H1 (cell line): ENCODE measurements around the gene DECR2. TPM values are rescaled to one million over a fixed set of nuclear protein-coding genes. Genes with fewer than 3 reads are reported as not detected.

Experiments
- CTCF ChIA-PET: fragments of 300-600 bp; sonication (Branson Sonifier 250); formaldehyde crosslinking; loops from one replicate; lab custom pipeline; 2021; ENCODE audit not compliant: partially characterized antibody; lab: Charles Lee
- POLR2A ChIA-PET: fragments of 300-600 bp; sonication (Branson Sonifier 250); formaldehyde crosslinking; loops from one replicate; lab custom pipeline; 2021; ENCODE audit warnings: inconsistent platforms; ENCODE audit not compliant: partially characterized antibody; lab: Charles Lee
- DNase-seq, 2 experiments: peaks; one replicate each; pipeline versions ENCODE4 v3.0.0 to v3.0.0-alpha.2; 2010 to 2022; ENCODE audit warnings: low spot score in 2 of 2, low read depth in 1 of 2, mixed read lengths in 1 of 2
- FAIRE-seq: peaks from 2 replicates; lab custom pipeline; 2011; peaks lifted over from hg19 to GRCh38; lab: Jason Lieb, UNC
- H2AFZ ChIP-seq: 2 replicates; pipeline ENCODE4 v1.8.1; 2012; ENCODE audit warnings: low read length, inconsistent platforms
- H2AK5ac ChIP-seq: 2 replicates; pipeline ENCODE4 v1.6.1; 2013; ENCODE audit warnings: low read depth, low read length
- H2BK120ac ChIP-seq: replicated peaks from 2 replicates; pipeline ENCODE3; 2013; ENCODE audit warnings: low read depth, low read length, inconsistent platforms
- H2BK12ac ChIP-seq: 2 replicates; pipeline ENCODE4 v1.6.1; 2013; ENCODE audit warnings: low read depth, low read length
- H2BK15ac ChIP-seq: 2 replicates; pipeline ENCODE4 v1.6.1; 2013; ENCODE audit warnings: low read length
- H2BK20ac ChIP-seq: 2 replicates; pipeline ENCODE4 v1.6.1; 2013; ENCODE audit warnings: low read length
- H2BK5ac ChIP-seq: 2 replicates; pipeline ENCODE4 v1.6.1; 2013; ENCODE audit warnings: low read depth, low read length
- H3K14ac ChIP-seq: 2 replicates; pipeline ENCODE4 v1.6.1; 2013; ENCODE audit warnings: inconsistent platforms; ENCODE audit not compliant: insufficient read length
- H3K18ac ChIP-seq: 2 replicates; pipeline ENCODE4 v1.6.1; 2013; ENCODE audit warnings: low read length; ENCODE audit errors: extremely low read depth
- H3K23ac ChIP-seq: 2 replicates; pipeline ENCODE4 v1.6.1; 2013; ENCODE audit warnings: inconsistent platforms; ENCODE audit not compliant: insufficient read length
- H3K23me2 ChIP-seq: 2 replicates; pipeline ENCODE4 v1.6.1; 2013; ENCODE audit warnings: low read depth, low read length
- H3K27ac ChIP-seq: 2 replicates; pipeline ENCODE4 v1.6.1; 2011; ENCODE audit warnings: low read depth, low read length, inconsistent platforms
- H3K27me3 ChIP-seq, 4 experiments: replicated peaks in 1 of 4; 1 replicate in 1 of 4; 2 replicates in 3 of 4; pipeline versions ENCODE4 v1.6.1 to v1.8.1; 2011 to 2013; ENCODE audit warnings: low read length in 3 of 4, mild to moderate bottlenecking in 3 of 4, inconsistent platforms in 2 of 4, mixed read lengths in 2 of 4, moderate library complexity in 1 of 4; ENCODE audit not compliant: control insufficient read depth in 3 of 4, insufficient read depth in 3 of 4; ENCODE audit errors: extremely low read depth in 1 of 4
- H3K36me3 ChIP-seq, 4 experiments: 2 replicates each; pipeline versions ENCODE4 v1.6.1 to v1.8.1; 2011 to 2013; ENCODE audit warnings: mild to moderate bottlenecking in 4 of 4, low read length in 3 of 4, moderate library complexity in 2 of 4, control low read depth in 1 of 4, inconsistent platforms in 1 of 4; ENCODE audit not compliant: insufficient read depth in 4 of 4, control insufficient read depth in 2 of 4
- H3K4ac ChIP-seq: replicated peaks from 2 replicates; pipeline ENCODE3; 2013; ENCODE audit warnings: low read length, low read depth, mixed read lengths, inconsistent platforms; ENCODE audit not compliant: insufficient read length
- H3K4me1 ChIP-seq, 4 experiments: replicated peaks in 1 of 4; 1 replicate in 1 of 4; 2 replicates in 3 of 4; pipeline versions ENCODE4 v1.6.1 to v1.8.1; 2011 to 2013; ENCODE audit warnings: low read length in 3 of 4, inconsistent platforms in 2 of 4, mixed read lengths in 1 of 4; ENCODE audit not compliant: insufficient read depth in 4 of 4, control insufficient read depth in 3 of 4
- H3K4me2 ChIP-seq, 2 experiments: 2 replicates each; pipeline versions ENCODE4 v1.6.1 to v1.8.1; 2011 to 2013; ENCODE audit warnings: low read depth in 2 of 2, low read length in 2 of 2, control low read depth in 1 of 2, inconsistent platforms in 1 of 2, mild to moderate bottlenecking in 1 of 2; ENCODE audit not compliant: insufficient read depth in 1 of 2
- H3K4me3 ChIP-seq, 4 experiments: fragments of 200-600, 300-600 bp in 1 of 4; sonication (generic), shearing (Covaris generic), sonication (Bioruptor Twin) in 1 of 4; 2 replicates each; pipeline versions ENCODE4 v1.5.1 to v1.8.1; 2011 to 2016; ENCODE audit warnings: low read length in 4 of 4, low read depth in 3 of 4, control low read depth in 2 of 4, inconsistent platforms in 2 of 4, mild to moderate bottlenecking in 2 of 4, mixed read lengths in 1 of 4, moderate library complexity in 1 of 4; ENCODE audit not compliant: insufficient read depth in 2 of 4; ENCODE audit errors: extremely low read depth in 1 of 4
- H3K56ac ChIP-seq: replicated peaks from 2 replicates; pipeline ENCODE3; 2013; ENCODE audit warnings: low read depth, mild to moderate bottlenecking, mixed read lengths, low read length, inconsistent platforms; ENCODE audit not compliant: insufficient read length
- H3K79me1 ChIP-seq: 2 replicates; pipeline ENCODE4 v1.6.1; 2013; ENCODE audit warnings: low read depth, low read length, control low read depth
- H3K79me2 ChIP-seq, 2 experiments: 2 replicates each; pipeline versions ENCODE4 v1.6.1 to v1.8.1; 2012 to 2013; ENCODE audit warnings: low read length in 2 of 2, mild to moderate bottlenecking in 2 of 2, inconsistent platforms in 1 of 2; ENCODE audit not compliant: insufficient read depth in 2 of 2, control insufficient read depth in 1 of 2
- H3K9ac ChIP-seq, 4 experiments: replicated peaks in 1 of 4; 1 replicate in 1 of 4; 2 replicates in 3 of 4; pipeline versions ENCODE4 v1.6.1 to v1.8.1; 2011 to 2013; ENCODE audit warnings: low read depth in 3 of 4, low read length in 3 of 4, control low read depth in 2 of 4, mild to moderate bottlenecking in 2 of 4, moderate library complexity in 2 of 4, inconsistent platforms in 1 of 4; ENCODE audit errors: extremely low read depth in 1 of 4
- H3K9me3 ChIP-seq, 2 experiments: 2 replicates each; pipeline versions ENCODE4 v1.6.1 to v1.8.1; 2012 to 2013; ENCODE audit warnings: mild to moderate bottlenecking in 2 of 2, moderate library complexity in 2 of 2, control low read depth in 1 of 2, inconsistent platforms in 1 of 2, low read depth in 1 of 2, low read length in 1 of 2, mixed read lengths in 1 of 2; ENCODE audit not compliant: insufficient read depth in 2 of 2
- H4K20me1 ChIP-seq, 2 experiments: replicated peaks in 1 of 2; 2 replicates each; pipeline versions ENCODE3 to v1.8.1; 2011 to 2013; ENCODE audit warnings: inconsistent platforms in 2 of 2, low read length in 2 of 2, mild to moderate bottlenecking in 1 of 2; ENCODE audit not compliant: insufficient read depth in 2 of 2, control insufficient read depth in 1 of 2
- H4K5ac ChIP-seq: 2 replicates; pipeline ENCODE4 v1.6.1; 2013; ENCODE audit warnings: low read length, low read depth, mixed read lengths, inconsistent platforms; ENCODE audit not compliant: insufficient read length
- H4K8ac ChIP-seq: 2 replicates; pipeline ENCODE4 v1.8.0; 2013; ENCODE audit warnings: mild to moderate bottlenecking, moderate library complexity, low read length, inconsistent platforms; ENCODE audit not compliant: insufficient read depth; ENCODE audit errors: extremely low read depth
- H4K91ac ChIP-seq: replicated peaks from 2 replicates; pipeline ENCODE3; 2013; ENCODE audit warnings: low read length, mixed read lengths, inconsistent platforms; ENCODE audit not compliant: insufficient read length
- POLR2A ChIP-seq, 2 experiments: IDR thresholded peaks; 1 replicate in 1 of 2; 2 replicates in 1 of 2; pipeline ENCODE4 v1.6.1; 2011; ENCODE audit warnings: low read depth in 2 of 2, low read length in 2 of 2, mild to moderate bottlenecking in 2 of 2; ENCODE audit errors: control extremely low read depth in 1 of 2
- TEAD4 ChIP-seq: IDR thresholded peaks from 2 replicates; pipeline ENCODE4 v1.6.1; 2012; ENCODE audit warnings: low read depth, low read length, inconsistent platforms, mixed read lengths
- WGBS, 2 experiments: shearing (Covaris generic) in 1 of 2; methylation state at CpG; one replicate each; pipeline versions ENCODE4 v1.1.6 to v1.1.7; 2013 to 2015; ENCODE audit warnings: low lambda C conversion rate in 2 of 2, mixed read lengths in 2 of 2, inconsistent platforms in 1 of 2, low coverage in 1 of 2, missing lambda C conversion rate in 1 of 2; ENCODE audit not compliant: insufficient replicate concordance in 2 of 2, insufficient coverage in 1 of 2, insufficient read length in 1 of 2; ENCODE audit errors: extremely low coverage in 1 of 2, missing lambda C conversion rate in 1 of 2; 5-methylcytosine and 5-hydroxymethylcytosine counted together
- polyA plus RNA-seq, 7 experiments: library from polyadenylated mRNA; depleted of rRNA in 3 of 7; stranded (reverse) in 5 of 7; unstranded in 2 of 7; fragments of >200 nt in 5 of 7; fragments of 200-250 nt in 2 of 7; gene quantifications; 1 replicate in 5 of 7; 2 replicates in 1 of 7; 4 replicates in 1 of 7; pipeline versions ENCODE4 v1.2.1 to v1.2.3, GENCODE V29; 2011 to 2013; ENCODE audit warnings: missing spikeins in 2 of 7, mixed read lengths in 2 of 7
- total RNA-seq: library from RNA; stranded (reverse); fragmentation: NEBNext Ultra II Directional; extraction: Animal tissue kit (Norgen Biotek cat#: 25700); gene quantifications from 2 replicates; pipeline ENCODE4 v1.2.1, GENCODE V29; 2021

DECR2 gene
- total and polyA plus RNA-seq, 2 of the 8 experiments (the other 6 are each of a cell fraction or from before 2014, with no cell fraction given), result 28.2 to 39.9 TPM

GRCh38 chr16:400061-400591 is 1.6 kb upstream of the DECR2 start:
- H3K4me1 ChIP-seq, result peaks cover 0 to 26% (median 13%) of the 10 kb centered on the region in 4 experiments; a peak in 6 of 7 replicates
- H2BK120ac ChIP-seq, result no peak overlapping the region
- H3K27ac ChIP-seq, result no peak overlapping the region
- no peak overlapping the region for H2AFZ ChIP-seq
- no peaks in the 10 kb centered on the region; the same call in 1 of the 2 replicates for H3K79me1 ChIP-seq
- H3K27me3 ChIP-seq, result no peaks in the 10 kb centered on the region
- no peaks in the 10 kb centered on the region; a peak in 1 of 4 replicates for H3K79me2 ChIP-seq
- H3K23me2 ChIP-seq, result peaks cover 5% of the 10 kb centered on the region
- no peak overlapping the region for H3K56ac ChIP-seq
- peak overlapping the region; percentile 29 to 59; a peak in 2 of 4 replicates for H3K4me2 ChIP-seq
- H2BK5ac ChIP-seq, result peak overlapping the region; percentile 63
- H2BK15ac ChIP-seq, result no peak overlapping the region
- no peaks in the 10 kb centered on the region for H3K9me3 ChIP-seq
- peak overlapping the region; percentile 32; the same call in 1 of the 2 replicates for H3K18ac ChIP-seq
- no peak overlapping the region for H3K23ac ChIP-seq
- no peak overlapping the region for H3K4ac ChIP-seq
- H2AK5ac ChIP-seq, result no peak overlapping the region
- DNase-seq, result peak in 1 of 2 experiments; percentile 51
- 0 out of 3 replicates have a peak, but pooled peaks of 1 of the 2 experiments have one; percentile 13 for TF ChIP-seq POLR2A (IDR thresholded peaks at IDR 0.05; ENCODE audit: control extremely low read depth in 1 of 2, low read depth in 2 of 2, low read length in 2 of 2)
- no peak for TF ChIP-seq TEAD4
- H3K14ac ChIP-seq, result no peak overlapping the region
- FAIRE-seq, result no peak
- ChIA-PET CTCF (interaction anchor here (0.9 to 1.7 kb wide), 6 partner anchors 8 to 95 kb away, joined by 3 to 9 read pairs (median 4); no protein-coding TSS in a partner anchor), POLR2A (interaction anchor here (0.7 to 6.7 kb wide), 16 partner anchors 9 to 249 kb away, joined by 3 to 67 read pairs (median 3); partner anchors contain the start of genes CAPN15, NHLRC4 and WDR90)
- peaks cover 2 to 21% of the 10 kb centered on the region in 2 experiments for H4K20me1 ChIP-seq
- H3K36me3 ChIP-seq, result peaks cover 7 to 18% (median 14%) of the 10 kb centered on the region in 4 experiments; a peak in 6 of 8 replicates
- H4K91ac ChIP-seq, result no peak overlapping the region
- H3K4me3 ChIP-seq, result peak overlapping the region in 2 of 4 experiments; percentile 12 to 65; a peak in 1 of 8 replicates
- no peak overlapping the region for H2BK12ac ChIP-seq
- no peak overlapping the region for H4K8ac ChIP-seq
- no peak overlapping the region for H2BK20ac ChIP-seq
- 91% methylated on average over 10 of the region's 10 CpGs; no CpG with 5 or more reads in 1 of the 2 experiments for WGBS, 2 experiments
- no peak overlapping the region for H4K5ac ChIP-seq
- H3K9ac ChIP-seq, result no peak overlapping the region
